DOHH2 (cell line): ENCODE measurements around the gene SURF1.

Experiments
- EZH2phosphoT487 ChIP-seq: fragments of 200-600 bp; sonication (generic); IDR thresholded peaks from 2 replicates; pipeline ENCODE4 v1.6.1; 2017; ENCODE audit warnings: borderline replicate concordance, mild to moderate bottlenecking, antibody characterized with exemption, low read length, moderate library complexity, mixed read lengths
- TF ChIP-seq, protein P1 (sequence below): fragments of 200-600 bp; sonication (generic); IDR thresholded peaks from one replicate; pipeline ENCODE4 v1.5.1; 2014; ENCODE audit warnings: antibody characterized with exemption, mild to moderate bottlenecking, low read depth, low read length; ENCODE audit not compliant: poor library complexity, severe bottlenecking

DNA sequence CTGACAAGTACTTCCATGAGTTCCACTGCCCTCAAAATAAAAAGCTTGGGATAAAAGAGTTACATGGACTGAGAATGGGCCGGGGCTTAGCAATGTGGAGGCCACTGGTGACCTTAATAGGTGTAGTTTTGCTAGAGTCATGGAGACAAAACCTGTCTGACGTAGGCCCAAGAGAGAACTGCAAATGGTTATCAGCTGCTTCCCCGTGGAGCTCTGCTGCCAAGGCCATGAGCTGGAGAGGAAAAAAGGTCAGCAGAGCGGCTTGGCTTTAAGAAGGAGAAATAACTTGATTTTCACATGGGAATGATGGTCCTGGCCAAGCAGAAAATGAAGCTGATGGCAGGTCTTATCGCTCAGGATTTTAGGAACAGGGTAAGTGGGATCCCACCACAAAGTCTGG, 16.6 kb downstream of the SURF1 start:
- TF ChIP-seq EZH2phosphoT487, result no peak
- TF ChIP-seq, protein P1, sequence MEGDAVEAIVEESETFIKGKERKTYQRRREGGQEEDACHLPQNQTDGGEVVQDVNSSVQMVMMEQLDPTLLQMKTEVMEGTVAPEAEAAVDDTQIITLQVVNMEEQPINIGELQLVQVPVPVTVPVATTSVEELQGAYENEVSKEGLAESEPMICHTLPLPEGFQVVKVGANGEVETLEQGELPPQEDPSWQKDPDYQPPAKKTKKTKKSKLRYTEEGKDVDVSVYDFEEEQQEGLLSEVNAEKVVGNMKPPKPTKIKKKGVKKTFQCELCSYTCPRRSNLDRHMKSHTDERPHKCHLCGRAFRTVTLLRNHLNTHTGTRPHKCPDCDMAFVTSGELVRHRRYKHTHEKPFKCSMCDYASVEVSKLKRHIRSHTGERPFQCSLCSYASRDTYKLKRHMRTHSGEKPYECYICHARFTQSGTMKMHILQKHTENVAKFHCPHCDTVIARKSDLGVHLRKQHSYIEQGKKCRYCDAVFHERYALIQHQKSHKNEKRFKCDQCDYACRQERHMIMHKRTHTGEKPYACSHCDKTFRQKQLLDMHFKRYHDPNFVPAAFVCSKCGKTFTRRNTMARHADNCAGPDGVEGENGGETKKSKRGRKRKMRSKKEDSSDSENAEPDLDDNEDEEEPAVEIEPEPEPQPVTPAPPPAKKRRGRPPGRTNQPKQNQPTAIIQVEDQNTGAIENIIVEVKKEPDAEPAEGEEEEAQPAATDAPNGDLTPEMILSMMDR, result no peak
